HL-60/S4 (cell line): ENCODE data around the gene DYNC2H1.
"Not testable (repeated sequence)": the region's sequence is repeated elsewhere in the genome, so short reads cannot be mapped to it uniquely, and the experiment has no call there.

Experiments
- in situ Hi-C: fragments of 300-500 bp; cut with MboI; formaldehyde crosslinking; loops from 2 replicates; pipeline ENCODE4 v1.14.3; 2022; ENCODE audit warnings: low sequenced_read_pairs

Gene DYNC2H1

GRCh38 chr11:103367650-103368049 is 258.4 kb downstream of the DYNC2H1 start:
- in situ Hi-C loops: no loop called here

GRCh38 chr11:103368145-103368544 is 258.9 kb downstream of the DYNC2H1 start:
- in situ Hi-C loops: no loop called here

GRCh38 chr11:103370076-103370475 is 260.9 kb downstream of the DYNC2H1 start:
- in situ Hi-C loops: no loop called here

GRCh38 chr11:103372906-103373305 is 263.7 kb downstream of the DYNC2H1 start:
- in situ Hi-C loops: no loop called here

- in situ Hi-C loops: not testable (repeated sequence)
Observed at GRCh38 chr11:103374227-103374626, 265.0 kb downstream of the DYNC2H1 start.

GRCh38 chr11:103378931-103379330 is 269.7 kb downstream of the DYNC2H1 start:
- in situ Hi-C loops: no loop called here

- in situ Hi-C loops: no loop called here
Observed at GRCh38 chr11:103380031-103380430, 270.8 kb downstream of the DYNC2H1 start.

GRCh38 chr11:103384652-103385051 is 275.4 kb downstream of the DYNC2H1 start:
- in situ Hi-C loops: no loop called here

- in situ Hi-C loops: no loop called here
Observed at GRCh38 chr11:103395612-103396011, 286.4 kb downstream of the DYNC2H1 start.

GRCh38 chr11:103396237-103396636 is 287.0 kb downstream of the DYNC2H1 start:
- in situ Hi-C loops: no loop called here

GRCh38 chr11:103397369-103397768 is 288.1 kb downstream of the DYNC2H1 start:
- in situ Hi-C loops: no loop called here

- in situ Hi-C loops: no loop called here
Observed at GRCh38 chr11:103398829-103399228, 289.6 kb downstream of the DYNC2H1 start.

- in situ Hi-C loops: no loop called here
Observed at GRCh38 chr11:103406357-103406756, 297.1 kb downstream of the DYNC2H1 start.

- in situ Hi-C loops: no loop called here
Observed at GRCh38 chr11:103407641-103408040, 298.4 kb downstream of the DYNC2H1 start.

- in situ Hi-C loops: no loop called here
Observed at GRCh38 chr11:103413266-103413888, 304.2 kb downstream of the DYNC2H1 start.

- in situ Hi-C loops: no loop called here
Observed at GRCh38 chr11:103418014-103418413, 308.8 kb downstream of the DYNC2H1 start.

GRCh38 chr11:103420593-103420992 is 311.4 kb downstream of the DYNC2H1 start:
- in situ Hi-C loops: no loop called here

- in situ Hi-C loops: no loop called here
Observed at GRCh38 chr11:103433386-103434072, 324.3 kb downstream of the DYNC2H1 start.

- in situ Hi-C loops: no loop called here
Observed at GRCh38 chr11:103434073-103434411, 324.8 kb downstream of the DYNC2H1 start.

GRCh38 chr11:103436131-103436770 is 327.0 kb downstream of the DYNC2H1 start:
- in situ Hi-C loops: no loop called here

GRCh38 chr11:103441021-103441420 is 331.8 kb downstream of the DYNC2H1 start:
- in situ Hi-C loops: no loop called here

- in situ Hi-C loops: no loop called here
Observed at GRCh38 chr11:103448966-103449365, 339.7 kb downstream of the DYNC2H1 start.
